HG03280 (cell line): ENCODE results near the gene PSMB10.
A peak's percentile ranks its signal among the peaks of the same experiment; 100 is the strongest.
"Not testable (repeated sequence)": the region's sequence is repeated elsewhere in the genome, so short reads cannot be mapped to it uniquely, and the experiment has no call there.

ENCODE experiments used
- ATAC-seq: cut with Tn5 transposase; IDR thresholded peaks from one replicate; pipeline ENCODE4 v1.9.1; 2021; ENCODE audit warnings: mild to moderate bottlenecking, moderate library complexity; ENCODE audit not compliant: unreplicated experiment

Gene PSMB10

GRCh38 chr16:67943256-67943618 lies 6.6 kb upstream of the PSMB10 start:
- no peak for ATAC-seq

GRCh38 chr16:67942510-67943255 lies 6.0 kb upstream of the PSMB10 start:
- no peak for ATAC-seq

GRCh38 chr16:67942200-67942509 lies 5.5 kb upstream of the PSMB10 start:
- ATAC-seq: no peak

GRCh38 chr16:67941469-67942199 lies 5.0 kb upstream of the PSMB10 start:
- no peak for ATAC-seq

- ATAC-seq: no peak
Observed at GRCh38 chr16:67940446-67941089, 3.9 kb upstream of the PSMB10 start.

GRCh38 chr16:67939507-67940445 lies 3.1 kb upstream of the PSMB10 start:
- no peak for ATAC-seq

GRCh38 chr16:67937713-67938112 lies 1.1 kb upstream of the PSMB10 start:
- ATAC-seq: not testable (repeated sequence)

GRCh38 chr16:67936880-67937605 lies 393 bp upstream of the PSMB10 start:
- ATAC-seq: peak; percentile 44

GRCh38 chr16:67935402-67936123 lies 1.1 kb downstream of the PSMB10 start:
- ATAC-seq: peak; percentile 91

GRCh38 chr16:67935101-67935401 lies 1.6 kb downstream of the PSMB10 start:
- ATAC-seq: no peak

- no peak for ATAC-seq
Observed at GRCh38 chr16:67934306-67935100, 2.1 kb downstream of the PSMB10 start.

- ATAC-seq: no peak
Observed at GRCh38 chr16:67933805-67934204, 2.8 kb downstream of the PSMB10 start.

- no peak for ATAC-seq
Observed at GRCh38 chr16:67932462-67932840, 4.2 kb downstream of the PSMB10 start.

GRCh38 chr16:67931712-67932461 lies 4.8 kb downstream of the PSMB10 start, which contains the start of gene CTRL:
TSS of gene CTRL (minus strand) at chr16:67931862. CDS start at chr16:67931852, 10 bp downstream.
- no peak for ATAC-seq

GRCh38 chr16:67930678-67931211 lies 5.9 kb downstream of the PSMB10 start:
- ATAC-seq: no peak

- no peak for ATAC-seq
Observed at GRCh38 chr16:67930191-67930590, 6.5 kb downstream of the PSMB10 start.

GRCh38 chr16:67928561-67929364 lies 7.9 kb downstream of the PSMB10 start:
- ATAC-seq: no peak
